Central memory CD4-positive, alpha-beta T cell (primary cell): ENCODE results near the gene MPZL1.

Experiments used
- DNase-seq: peaks from one replicate; pipeline ENCODE4 v3.0.0; 2022

Gene MPZL1

DNA sequence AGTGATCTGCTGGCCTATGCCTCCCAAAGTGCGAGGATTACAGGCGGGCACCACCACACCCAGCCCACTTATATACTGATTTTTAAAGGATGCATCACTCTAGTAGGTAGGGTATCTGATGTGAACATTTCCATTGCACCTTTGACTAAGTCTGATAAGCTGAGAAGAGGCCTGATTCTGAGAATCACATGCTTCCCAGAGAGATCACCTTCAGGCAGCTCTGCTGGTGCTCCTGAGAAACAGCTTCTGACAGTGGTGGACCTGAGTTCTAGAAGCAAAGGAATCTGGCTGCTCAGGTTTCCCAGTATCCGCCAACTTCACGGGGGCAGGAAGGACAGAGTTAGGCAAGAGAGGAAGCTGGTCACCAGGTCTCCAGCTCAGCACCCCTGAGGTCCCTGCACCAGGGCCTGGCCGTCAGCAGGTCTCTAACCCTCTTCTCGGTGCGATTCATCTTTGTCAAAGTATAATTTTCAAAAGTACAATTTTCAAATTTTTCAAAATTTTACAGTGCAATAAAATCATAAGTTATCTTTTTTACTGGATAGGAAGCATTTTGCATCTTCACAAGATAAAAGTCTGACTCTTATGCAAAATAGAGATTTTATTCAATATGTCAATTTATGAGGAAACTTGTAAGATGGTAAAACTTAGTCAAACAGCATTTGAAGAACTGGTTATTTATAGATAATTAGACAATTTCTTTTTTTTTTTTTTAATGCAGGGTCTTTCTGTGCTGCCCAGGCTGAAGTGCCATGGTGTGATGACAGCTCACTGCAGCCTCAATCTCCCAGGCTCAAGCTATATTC, 25.8 kb upstream of the MPZL1 start:
- DNase-seq = no peak

DNA sequence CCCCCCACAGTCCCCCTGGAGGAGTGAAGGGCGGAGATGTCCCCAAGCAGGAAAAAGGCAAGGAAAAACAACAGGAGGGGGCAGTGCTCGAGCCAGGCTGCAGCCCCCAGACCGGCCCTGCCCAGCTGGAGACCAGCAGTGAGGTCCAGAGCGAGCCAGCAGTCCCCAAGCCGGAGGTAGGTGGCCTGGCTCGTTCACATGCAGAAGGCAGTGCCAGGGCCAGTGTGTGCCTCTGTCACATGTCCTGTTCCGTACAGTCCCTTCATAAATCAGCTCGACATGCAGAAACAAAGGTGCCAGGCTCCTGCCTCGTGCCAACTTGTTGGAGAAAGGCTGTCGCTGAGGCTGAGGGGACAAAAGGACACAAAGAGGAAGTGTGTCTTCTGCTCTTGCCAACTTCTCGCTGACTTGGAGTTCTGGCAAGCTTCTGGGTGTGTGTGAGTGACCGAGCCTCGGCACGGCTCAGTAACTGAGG, 24.1 kb upstream of the MPZL1 start:
- DNase-seq = no peak

DNA sequence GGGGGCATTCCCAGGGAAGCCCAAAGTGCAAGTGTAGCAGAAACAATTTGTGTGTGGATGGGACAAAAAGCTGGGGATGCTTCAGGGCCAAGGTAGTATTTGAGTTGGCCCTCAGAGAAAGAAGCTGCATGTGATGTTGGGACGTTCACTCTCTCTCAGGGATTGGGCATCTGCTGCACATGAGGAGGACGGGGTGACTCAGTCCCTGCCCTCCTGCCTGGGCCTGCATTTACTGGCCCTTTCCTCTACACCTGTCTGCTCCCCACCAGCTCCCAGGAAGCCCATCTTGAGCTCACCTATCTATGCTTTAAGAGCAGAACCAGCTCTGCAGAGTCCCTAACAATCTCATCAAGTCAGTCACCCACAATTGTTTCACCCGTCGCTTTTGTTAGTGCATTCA, 23.5 kb upstream of the MPZL1 start:
- DNase-seq = no peak

DNA sequence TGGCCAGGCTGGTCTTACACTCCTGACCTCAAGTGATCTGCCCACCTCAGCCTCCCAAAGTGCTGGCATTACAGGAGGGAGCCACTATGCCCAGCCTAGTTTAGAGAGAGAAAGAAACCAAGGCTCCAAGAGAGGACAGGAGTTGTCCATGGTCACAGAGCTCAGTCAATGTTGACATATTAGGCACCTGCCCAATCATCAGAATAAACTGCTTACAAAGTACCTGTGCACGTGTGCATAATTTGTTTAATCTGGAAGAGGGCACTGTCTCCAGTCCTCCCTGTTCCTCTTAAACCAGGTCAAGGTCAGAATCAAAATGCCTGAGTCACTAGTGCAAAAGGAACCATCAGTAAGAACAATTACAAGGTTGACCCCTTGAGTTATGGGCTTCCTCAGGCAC, 20.3 kb upstream of the MPZL1 start:
- no peak for DNase-seq

DNA sequence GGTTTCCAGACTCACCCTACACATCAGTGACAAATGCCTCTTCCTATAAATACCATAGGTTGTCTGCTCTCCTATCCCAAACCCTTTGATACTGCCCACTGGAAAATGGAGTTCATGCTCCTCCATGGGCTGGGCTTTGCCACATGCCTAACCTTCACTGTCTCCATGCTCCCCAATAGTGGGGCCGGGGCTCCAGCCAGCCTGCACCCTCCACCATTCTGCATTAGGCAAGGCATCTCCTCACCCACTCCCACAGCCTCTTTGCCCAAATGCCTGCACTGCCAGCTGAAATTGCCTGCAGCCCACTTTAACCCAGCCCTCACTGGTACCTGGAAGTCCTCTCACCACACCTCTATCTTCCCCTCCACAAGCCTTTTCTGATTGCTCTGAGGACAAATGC, 18.2 kb upstream of the MPZL1 start:
- no peak for DNase-seq

DNA sequence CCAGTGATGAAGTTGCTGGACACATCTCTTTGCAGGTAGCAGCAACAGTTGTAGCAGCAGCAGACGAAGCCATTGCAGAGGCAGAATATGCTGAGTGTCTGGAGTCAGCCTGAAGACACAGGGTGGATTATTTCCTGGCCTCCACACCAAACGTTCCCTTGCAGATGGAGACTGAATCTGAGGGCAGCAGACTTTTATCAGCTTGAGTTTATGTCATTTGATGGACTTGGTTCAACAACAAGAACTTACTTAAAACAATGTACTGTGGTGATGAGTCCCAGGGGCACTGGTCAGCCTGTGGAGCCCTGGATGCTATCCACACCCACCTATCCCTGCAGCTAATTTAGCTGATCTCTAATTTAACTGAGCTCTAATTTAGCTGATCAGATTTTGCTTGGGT, 17.1 kb upstream of the MPZL1 start:
- no peak for DNase-seq

DNA sequence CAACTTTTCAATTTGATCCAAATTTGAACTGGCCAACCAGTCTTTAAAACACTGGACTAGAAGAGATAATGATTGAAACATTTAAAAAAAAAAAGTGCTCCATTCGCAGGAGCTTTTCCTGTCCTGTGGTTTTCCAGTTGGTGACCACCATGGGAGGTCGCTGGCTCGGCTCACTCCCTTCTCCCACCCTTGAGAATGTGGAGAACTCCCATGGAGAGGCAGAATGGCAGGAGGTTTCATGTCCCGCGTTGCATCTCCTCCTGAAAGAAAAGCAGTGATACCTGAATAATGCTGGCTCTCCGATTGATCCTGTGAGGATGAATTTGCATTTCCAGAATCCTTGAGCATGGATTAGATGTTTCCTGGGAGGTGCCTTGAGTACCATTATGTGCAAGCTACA, 16.5 kb upstream of the MPZL1 start:
- no peak for DNase-seq

DNA sequence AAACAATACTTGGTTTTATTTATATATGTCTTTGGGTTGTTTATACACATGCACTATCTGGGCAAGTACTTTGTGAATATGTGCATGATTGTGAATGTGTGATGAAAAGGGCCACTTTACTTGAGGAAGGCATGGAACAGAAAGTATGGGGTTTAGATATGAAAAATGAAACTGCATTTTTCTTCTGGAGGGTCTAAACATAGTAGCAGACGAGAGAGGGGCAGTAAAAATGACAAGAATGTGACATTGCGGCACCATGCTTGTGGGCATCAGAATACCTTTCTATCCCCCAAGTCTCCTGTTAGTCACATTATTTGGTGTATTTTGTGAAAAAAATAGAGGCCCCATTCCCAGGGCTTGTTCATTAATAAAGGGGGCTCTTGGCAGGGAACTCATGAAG, 15.4 kb upstream of the MPZL1 start:
- no peak for DNase-seq

DNA sequence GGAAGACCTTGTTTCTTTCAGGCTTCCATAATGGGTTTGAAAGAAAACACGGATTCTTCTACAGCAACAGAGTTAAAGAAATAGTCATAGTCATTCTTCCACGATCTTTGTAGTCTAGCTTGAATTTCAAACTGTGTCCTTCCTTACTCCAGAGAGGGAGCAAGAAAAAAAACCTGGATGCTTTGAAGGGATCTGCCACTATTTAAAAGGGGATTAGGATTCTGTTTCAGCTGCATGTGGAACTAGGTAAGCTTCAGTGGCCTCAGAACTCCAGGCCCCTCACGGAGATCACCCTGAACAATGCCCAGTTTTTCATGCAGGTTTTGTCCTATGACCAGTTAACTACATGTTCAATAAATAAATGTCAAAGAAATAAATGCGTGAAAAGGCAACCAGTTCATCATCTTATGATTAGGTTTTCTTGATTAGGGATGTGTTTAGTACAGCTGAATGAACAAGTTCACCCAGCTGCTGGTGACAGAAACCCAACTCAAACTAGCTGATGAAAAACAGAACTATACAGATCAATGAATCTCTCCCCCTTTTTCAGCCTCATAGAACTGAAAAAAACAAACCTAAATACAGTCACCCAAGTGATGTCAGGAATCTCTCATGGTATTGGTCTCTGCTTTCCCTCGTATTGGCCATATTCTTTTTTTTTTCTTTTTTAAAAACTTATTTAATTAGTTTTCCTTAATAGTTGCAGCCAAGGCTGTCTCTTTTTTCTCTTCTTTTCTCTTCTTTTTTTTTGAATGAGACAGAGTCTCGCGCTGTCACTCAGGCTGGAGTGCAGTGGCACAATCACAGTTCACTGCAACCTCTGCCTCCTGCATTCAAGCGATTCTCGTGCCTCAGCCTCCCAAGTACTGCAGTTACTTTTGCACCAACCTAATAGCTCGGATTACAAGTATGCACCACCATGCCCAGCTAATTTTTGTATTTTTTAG, 14.6 kb upstream of the MPZL1 start:
- DNase-seq = no peak

DNA sequence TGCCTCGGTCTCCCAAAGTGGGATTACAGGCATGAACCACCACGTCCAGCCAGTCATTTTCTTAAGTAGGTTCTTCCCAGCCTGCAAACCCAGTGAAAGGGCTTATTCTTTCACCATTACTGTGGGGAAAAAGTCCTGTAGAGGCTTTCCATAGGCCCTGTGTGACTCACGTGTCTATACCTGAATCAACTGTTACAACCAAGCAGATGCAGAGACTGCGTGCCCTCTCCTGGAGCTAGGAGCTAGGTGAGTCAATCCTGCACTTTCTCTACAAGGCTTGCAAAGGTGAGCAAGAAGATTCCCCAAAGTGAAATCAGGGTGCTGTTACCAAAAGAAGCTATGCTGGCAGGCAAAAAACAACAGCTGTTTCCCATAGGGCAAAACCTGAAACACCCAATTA, 13.8 kb upstream of the MPZL1 start:
- no peak for DNase-seq

DNA sequence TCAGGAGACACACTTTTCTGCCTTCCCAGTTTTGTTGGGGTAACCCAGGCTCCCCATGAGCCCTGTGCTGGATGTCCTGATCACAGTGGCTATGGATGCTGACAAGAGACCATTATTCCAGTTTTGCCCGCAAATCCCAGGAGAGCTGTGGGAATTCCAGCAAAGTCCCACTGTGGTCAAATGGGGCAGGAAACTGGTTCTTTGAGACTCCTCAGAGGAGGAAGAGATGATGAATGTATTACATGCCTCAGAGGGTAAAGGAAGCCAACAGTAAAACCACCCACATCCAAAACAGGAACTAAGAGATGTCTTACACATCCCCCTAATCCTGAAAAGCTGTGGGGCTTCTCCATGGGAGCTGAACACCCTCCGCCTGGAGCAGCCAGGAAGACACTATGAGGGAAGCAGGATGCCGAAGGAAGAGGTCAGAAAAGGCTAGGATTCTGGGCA, 12.8 kb upstream of the MPZL1 start:
- DNase-seq = no peak

DNA sequence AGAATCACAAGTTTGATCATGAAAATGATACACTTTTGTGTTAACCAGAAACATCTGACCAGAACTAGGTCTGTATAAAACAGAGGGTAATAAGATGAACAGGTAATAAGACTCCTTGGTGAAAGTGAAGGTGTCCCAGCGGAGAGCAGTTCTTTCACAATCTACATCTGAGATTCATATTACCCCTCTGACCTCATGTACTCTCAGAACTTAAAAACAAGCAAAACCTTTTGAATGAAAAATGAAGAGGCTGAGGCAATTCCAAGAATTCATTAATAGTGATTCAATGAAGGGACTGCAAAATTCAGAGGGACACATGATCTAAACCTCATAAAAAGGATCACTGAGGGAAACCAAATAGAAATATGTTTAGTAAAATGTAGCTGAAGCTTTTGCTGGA, 10.9 kb upstream of the MPZL1 start:
- DNase-seq = no peak

DNA sequence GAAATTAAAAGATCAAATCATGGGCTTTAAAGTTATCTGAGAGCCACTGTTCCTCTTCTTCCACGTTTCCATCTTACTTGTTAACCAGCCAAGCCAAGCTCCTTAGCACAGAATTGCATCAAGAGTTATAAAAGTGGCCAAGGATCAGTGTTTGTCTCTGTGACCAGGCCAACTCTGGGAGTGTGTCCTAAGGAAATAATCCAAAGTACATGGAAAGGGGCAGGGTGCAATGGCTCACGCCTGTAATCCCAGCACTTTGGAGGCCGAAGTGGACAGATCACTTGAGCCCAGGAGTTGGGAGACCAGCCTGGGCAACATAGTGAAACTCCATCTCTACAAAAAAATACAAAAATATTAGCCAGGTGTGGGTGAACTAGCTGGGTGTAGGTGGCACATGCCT, 10.0 kb upstream of the MPZL1 start:
- DNase-seq = no peak

DNA sequence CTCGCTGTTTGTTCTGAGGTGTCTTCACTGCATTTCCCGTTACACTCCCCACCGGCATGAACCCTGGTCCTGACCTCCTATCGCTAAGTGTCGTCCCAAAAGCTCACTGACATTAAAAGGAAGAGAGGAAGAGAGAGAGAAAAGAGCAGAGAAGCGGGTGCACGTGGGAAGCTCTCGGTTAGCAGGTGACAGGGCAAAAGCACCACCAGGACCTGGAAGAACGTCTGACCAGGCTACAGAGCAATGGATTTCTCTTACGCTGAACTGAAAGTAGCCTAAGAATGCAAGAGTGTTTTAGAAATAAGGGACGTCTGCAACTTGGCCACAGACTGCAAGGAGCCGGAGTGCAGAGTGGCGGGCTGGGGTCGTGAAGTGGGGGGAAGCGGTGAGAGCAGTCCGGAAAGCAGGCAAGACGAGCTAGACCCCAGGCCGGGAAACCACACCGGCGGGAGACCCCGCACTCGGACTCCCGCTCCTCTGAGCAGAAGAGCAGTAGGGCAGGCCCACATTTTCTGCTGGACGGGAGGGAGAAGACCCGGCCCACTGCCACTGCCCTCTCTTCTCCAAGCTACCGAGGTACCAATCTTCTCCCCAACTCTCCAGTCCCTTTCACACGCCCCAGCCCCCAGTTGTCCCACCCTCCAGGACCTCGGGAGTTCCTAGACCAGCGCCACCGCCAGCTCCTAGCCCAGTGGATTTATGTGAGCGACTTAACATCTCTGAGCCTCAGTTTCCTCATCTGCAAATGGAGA, 8.3 kb upstream of the MPZL1 start:
- peak; percentile 10 for DNase-seq

DNA sequence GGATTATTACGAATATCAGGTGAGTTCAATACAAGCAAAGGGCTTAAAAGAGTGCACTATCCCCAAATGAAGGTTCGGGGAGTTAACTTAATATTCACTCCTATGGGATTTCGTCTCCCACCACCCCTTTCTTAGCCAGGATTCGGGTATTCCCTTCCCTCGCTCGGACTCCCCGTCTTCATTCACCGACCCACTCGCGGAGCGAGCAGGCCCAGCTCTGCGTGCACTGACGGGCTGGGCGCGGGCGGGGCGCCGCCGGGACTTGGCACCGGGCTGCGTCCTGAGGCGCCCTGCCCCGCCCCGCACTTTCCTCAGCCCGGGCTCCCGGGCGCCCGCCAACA, 7.7 kb upstream of the MPZL1 start:
- DNase-seq = no peak

DNA sequence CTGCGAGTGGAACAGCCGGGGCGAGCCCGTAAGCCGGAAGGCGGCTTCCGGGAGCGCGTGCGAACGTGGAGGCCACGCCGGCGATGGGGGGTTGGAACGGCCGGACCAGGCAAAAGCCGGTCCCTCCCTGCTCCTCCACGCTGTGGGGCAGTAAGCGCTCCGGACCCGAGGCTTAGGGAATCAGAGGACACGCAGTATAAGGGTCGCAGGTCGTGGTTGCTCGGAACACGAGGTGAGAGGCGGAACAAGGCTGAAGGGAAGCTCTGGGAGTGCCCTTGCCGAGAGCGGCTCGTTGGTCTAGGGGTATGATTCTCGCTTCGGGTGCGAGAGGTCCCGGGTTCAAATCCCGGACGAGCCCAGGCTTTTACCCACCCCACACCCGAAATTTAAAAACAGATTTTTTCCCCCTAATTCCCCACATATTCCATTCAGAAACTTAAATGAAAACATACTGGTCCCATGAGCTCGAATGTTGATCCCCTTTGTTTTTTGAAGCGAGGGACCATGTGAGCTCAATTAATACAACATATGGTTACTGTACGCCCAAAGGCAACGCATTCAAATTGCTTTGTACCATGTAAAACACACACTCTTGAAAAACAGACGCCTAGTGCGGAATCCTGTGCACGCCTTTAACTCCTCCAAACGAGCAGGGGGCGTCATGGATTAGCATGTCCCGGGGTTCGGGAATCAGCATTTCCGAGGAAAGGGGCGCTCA, 7.2 kb upstream of the MPZL1 start:
- DNase-seq = peak; percentile 84

DNA sequence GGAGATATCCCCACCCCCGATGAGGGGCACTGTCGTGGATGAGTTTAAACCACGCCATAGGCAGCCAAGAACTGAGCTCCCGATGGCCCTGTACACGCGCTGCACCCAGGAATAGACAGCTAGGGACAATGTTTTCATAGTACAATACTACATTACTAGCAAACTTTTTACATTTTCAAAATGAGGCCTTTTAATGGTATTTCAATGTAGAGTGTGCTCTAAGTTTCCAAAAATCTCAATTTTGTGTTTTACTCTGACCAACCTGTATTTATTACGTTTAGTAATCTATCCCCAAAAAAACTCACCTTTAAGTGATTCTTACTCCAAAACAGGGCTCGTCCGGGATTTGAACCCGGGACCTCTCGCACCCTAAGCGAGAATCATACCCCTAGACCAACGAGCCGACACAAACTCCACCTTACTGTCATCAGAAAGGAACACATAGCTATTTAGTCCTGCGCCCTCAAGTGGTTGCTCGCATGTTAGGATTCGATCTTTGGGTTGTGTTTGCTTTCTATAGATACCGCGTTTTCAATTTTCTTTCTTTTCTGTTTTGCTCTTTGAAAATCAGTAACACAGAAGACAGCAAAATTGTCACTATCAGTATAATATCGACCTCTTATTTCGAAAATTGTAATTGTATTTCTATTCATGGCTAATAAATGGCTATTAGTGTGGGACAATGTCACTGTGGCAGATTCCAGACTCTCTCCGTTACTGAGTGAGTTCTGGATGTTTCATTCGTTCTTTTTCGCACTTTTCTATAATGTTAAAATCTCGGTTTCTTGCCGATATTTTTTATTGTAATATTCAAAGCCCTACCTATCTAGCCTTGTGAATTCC, 6.4 kb upstream of the MPZL1 start:
- peak; percentile 84 for DNase-seq

DNA sequence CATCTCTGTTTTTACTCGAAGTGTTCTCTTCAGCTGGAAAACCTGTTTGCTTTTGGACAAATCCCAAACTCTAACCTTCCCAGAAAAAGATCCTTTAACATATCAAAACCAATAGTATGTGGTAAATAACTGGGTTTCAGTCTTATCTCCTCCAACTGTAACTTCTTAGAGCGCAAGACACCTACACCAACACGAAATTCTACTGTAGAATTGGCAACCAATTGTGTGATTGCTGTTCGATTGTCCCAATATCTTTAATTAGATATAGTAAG, 5.8 kb upstream of the MPZL1 start:
- no peak for DNase-seq

DNA sequence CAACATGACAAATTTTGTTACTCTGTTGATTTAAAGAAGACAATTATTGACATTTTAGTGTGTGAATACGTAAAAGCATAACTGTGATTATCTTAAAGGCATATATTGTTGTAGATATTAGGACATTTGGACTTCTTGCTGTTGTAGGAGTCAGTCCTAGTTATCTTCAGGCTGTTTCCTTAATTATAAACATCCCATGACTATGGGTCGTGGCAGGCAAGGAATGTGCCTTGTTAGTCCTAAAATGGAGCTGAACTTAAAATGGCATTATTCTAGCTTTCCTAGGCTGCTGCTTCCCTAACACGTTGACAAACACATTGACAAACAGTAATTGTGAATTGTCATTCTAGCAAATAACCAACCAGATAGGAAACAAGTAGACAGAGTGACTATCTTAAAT, 4.4 kb upstream of the MPZL1 start:
- DNase-seq = no peak

DNA sequence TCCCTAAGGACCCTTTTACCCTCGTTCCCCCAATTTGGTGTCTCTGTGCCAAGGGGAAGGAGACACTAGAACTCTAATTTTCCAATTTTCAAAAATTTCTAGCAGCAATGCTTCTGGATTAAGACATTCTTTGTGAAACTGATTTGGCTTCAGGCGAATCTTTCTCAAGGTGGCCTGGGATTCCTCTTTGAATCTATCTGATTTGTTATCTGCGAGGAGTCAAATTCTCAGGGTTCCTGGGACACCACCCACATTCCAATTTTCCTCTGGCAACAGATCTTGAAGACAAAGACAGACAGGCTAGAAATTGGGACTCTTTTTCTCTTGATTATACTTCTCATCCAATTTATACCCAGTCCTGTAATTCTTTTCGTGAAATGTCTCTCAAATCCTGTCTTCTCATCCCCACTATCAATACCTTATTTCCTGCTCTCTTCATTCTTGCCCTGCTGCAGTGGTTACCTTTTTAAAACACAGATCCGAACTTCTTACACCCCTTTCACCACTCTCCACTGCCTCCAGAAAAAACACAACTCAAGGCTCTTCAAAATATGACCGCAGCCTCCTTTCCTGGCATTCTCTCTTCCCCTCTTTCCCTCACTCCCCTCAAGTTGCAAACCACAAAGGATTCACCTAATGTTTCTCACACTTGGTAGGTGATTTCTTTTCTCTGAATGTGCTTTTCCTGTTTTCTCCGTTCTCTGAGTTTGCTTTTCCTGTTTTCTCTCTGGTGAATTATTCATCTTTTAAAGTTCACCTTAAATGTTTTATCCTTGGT, 2.7 kb upstream of the MPZL1 start:
- no peak for DNase-seq
